ENCODE measurements around the gene CAPG.

DNA sequence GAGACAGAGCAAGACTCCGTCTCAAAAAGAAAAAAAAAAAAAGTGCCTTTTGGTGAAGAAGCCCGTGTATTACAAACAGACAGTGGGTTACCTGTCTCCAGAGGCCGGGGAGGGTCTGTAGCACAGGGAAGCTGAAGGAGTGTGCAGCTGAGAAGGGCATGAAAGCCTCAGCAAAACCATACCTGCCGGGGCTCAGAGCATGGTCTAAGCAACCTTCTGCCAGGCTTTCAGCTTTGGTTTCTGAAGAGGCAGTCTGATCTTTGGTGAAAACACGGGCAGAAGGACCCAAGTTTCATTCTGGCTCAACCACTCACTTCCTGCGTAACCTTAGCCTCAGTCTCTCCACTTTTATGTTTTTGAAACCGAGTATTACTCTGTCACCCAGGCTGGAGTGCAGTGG lies 29.8 kb upstream of the CAPG start:
- TF ChIP-seq, protein P1, sequence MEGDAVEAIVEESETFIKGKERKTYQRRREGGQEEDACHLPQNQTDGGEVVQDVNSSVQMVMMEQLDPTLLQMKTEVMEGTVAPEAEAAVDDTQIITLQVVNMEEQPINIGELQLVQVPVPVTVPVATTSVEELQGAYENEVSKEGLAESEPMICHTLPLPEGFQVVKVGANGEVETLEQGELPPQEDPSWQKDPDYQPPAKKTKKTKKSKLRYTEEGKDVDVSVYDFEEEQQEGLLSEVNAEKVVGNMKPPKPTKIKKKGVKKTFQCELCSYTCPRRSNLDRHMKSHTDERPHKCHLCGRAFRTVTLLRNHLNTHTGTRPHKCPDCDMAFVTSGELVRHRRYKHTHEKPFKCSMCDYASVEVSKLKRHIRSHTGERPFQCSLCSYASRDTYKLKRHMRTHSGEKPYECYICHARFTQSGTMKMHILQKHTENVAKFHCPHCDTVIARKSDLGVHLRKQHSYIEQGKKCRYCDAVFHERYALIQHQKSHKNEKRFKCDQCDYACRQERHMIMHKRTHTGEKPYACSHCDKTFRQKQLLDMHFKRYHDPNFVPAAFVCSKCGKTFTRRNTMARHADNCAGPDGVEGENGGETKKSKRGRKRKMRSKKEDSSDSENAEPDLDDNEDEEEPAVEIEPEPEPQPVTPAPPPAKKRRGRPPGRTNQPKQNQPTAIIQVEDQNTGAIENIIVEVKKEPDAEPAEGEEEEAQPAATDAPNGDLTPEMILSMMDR (conservative IDR thresholded peaks at IDR 0.05; ENCODE audit: low read length) = no peak
- TF ChIP-seq EZH2phosphoT487 (IDR thresholded peaks at IDR 0.05; ENCODE audit: borderline replicate concordance) = no peak

Measured in Loucy (cell line).